Measurements from ENCODE around the gene TMEM109. TPM values are rescaled to one million over a fixed set of nuclear protein-coding genes. Genes with fewer than 3 reads are reported as not detected.

Gene TMEM109
- total and polyA plus RNA-seq, 2 of the 13 experiments (the other 11 are each of a cell fraction or from before 2014, with no cell fraction given): 7.7 to 18.0 TPM

DNA sequence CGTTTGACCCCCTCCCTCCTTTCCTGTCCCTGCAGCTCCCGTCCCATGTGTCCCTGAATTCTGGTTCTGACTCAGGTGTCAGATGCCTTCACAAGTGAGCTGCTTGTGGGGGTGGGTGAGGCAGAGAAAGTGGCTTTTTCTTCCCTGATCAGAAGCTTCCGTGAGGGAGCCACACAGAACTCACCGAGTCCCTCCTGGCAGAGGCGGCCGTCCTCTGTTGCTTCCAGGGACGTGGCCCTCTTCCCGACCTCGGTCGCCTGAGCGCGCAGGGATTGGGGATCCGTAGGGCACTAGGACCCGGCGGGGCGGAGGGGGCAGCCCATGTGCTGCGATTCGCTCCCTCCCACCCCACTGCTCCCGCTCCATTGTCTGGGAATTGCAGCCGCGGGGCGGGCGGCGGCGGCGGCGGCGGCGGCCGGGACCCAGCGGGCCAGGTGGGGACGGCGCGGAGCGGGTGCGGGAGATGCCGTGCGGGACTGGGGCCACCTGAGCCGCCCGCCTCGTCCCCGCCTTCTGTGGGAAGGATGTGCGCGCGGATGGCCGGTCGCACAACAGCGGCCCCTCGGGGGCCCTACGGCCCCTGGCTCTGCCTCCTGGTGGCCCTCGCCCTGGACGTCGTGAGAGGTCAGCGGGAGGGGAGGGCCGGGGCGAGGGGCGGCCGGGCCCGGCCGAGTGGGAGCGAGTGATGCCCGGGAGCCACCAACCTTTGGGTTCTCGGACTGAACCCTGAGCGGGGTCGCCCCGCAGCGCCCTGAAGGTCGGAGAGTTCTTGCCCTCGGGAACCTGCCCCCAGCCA is 10.3 kb downstream of the TMEM109 start, which contains the start of gene TMEM132A (continued):
- TF ChIP-seq, protein P1, sequence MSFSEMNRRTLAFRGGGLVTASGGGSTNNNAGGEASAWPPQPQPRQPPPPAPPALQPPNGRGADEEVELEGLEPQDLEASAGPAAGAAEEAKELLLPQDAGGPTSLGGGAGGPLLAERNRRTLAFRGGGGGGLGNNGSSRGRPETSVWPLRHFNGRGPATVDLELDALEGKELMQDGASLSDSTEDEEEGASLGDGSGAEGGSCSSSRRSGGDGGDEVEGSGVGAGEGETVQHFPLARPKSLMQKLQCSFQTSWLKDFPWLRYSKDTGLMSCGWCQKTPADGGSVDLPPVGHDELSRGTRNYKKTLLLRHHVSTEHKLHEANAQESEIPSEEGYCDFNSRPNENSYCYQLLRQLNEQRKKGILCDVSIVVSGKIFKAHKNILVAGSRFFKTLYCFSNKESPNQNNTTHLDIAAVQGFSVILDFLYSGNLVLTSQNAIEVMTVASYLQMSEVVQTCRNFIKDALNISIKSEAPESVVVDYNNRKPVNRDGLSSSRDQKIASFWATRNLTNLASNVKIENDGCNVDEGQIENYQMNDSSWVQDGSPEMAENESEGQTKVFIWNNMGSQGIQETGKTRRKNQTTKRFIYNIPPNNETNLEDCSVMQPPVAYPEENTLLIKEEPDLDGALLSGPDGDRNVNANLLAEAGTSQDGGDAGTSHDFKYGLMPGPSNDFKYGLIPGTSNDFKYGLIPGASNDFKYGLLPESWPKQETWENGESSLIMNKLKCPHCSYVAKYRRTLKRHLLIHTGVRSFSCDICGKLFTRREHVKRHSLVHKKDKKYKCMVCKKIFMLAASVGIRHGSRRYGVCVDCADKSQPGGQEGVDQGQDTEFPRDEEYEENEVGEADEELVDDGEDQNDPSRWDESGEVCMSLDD (CRISPR knock-in tag; IDR thresholded peaks at IDR 0.05; ENCODE audit: borderline replicate concordance): no peak
- TF ChIP-seq GTF2F1 (IDR thresholded peaks at IDR 0.05; ENCODE audit: low read length) (no peak), FOXC1 (CRISPR knock-in tag; IDR thresholded peaks at IDR 0.05; ENCODE audit: borderline replicate concordance) (no peak), RFX3 (CRISPR knock-in tag; IDR thresholded peaks at IDR 0.05) (no peak), ERF (CRISPR knock-in tag; IDR thresholded peaks at IDR 0.05) (peak; percentile 42; the same call in 1 of the 2 replicates), ZNF547 (CRISPR knock-in tag; IDR thresholded peaks at IDR 0.05) (no peak), ZNF274 (CRISPR knock-in tag; IDR thresholded peaks at IDR 0.05) (0 out of 2 replicates have a peak, but pooled peaks have one; percentile 20), RNF2 (conservative IDR thresholded peaks at IDR 0.05; ENCODE audit: low read depth) (no peak; the same call in 1 of the 2 replicates), NPAS2 (CRISPR knock-in tag; IDR thresholded peaks at IDR 0.05; ENCODE audit: borderline replicate concordance) (no peak), ZNF564 (CRISPR knock-in tag; IDR thresholded peaks at IDR 0.05) (0 out of 2 replicates have a peak, but pooled peaks have one; percentile 52), ZNF263 (CRISPR knock-in tag; IDR thresholded peaks at IDR 0.05) (0 out of 2 replicates have a peak, but pooled peaks have one; percentile 19), ZSCAN31 (CRISPR knock-in tag; IDR thresholded peaks at IDR 0.05; ENCODE audit: low read depth) (peak; percentile 80), CSRNP1 (CRISPR knock-in tag; IDR thresholded peaks at IDR 0.05) (no peak), DR1 (CRISPR knock-in tag; IDR thresholded peaks at IDR 0.05) (no peak; the same call in 1 of the 2 replicates), AGO1 (IDR thresholded peaks at IDR 0.05; ENCODE audit: low read depth, low read length, poor library complexity, severe bottlenecking) (no peak), ZNF660 (CRISPR knock-in tag; IDR thresholded peaks at IDR 0.05; ENCODE audit: borderline replicate concordance, low read depth) (no peak), SNRNP70 (IDR thresholded peaks at IDR 0.05; ENCODE audit: low read depth, low read length) (no peak), TCF12 (IDR thresholded peaks at IDR 0.05) (no peak), TCF12 (CRISPR knock-in tag; IDR thresholded peaks at IDR 0.05) (no peak), NFKB2 (CRISPR knock-in tag; IDR thresholded peaks at IDR 0.05; ENCODE audit: borderline replicate concordance) (no peak), SRSF4 (IDR thresholded peaks at IDR 0.05; ENCODE audit: low read depth, low read length, poor library complexity, severe bottlenecking) (no peak), ZNF432 (CRISPR knock-in tag; IDR thresholded peaks at IDR 0.05; ENCODE audit: borderline replicate concordance) (no peak)
- TF ChIP-seq, protein P2, sequence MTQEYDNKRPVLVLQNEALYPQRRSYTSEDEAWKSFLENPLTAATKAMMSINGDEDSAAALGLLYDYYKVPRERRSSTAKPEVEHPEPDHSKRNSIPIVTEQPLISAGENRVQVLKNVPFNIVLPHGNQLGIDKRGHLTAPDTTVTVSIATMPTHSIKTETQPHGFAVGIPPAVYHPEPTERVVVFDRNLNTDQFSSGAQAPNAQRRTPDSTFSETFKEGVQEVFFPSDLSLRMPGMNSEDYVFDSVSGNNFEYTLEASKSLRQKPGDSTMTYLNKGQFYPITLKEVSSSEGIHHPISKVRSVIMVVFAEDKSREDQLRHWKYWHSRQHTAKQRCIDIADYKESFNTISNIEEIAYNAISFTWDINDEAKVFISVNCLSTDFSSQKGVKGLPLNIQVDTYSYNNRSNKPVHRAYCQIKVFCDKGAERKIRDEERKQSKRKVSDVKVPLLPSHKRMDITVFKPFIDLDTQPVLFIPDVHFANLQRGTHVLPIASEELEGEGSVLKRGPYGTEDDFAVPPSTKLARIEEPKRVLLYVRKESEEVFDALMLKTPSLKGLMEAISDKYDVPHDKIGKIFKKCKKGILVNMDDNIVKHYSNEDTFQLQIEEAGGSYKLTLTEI (CRISPR knock-in tag; conservative IDR thresholded peaks at IDR 0.05): no peak
- TF ChIP-seq, protein P3, sequence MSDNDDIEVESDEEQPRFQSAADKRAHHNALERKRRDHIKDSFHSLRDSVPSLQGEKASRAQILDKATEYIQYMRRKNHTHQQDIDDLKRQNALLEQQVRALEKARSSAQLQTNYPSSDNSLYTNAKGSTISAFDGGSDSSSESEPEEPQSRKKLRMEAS (IDR thresholded peaks at IDR 0.05): peak; percentile 96
